ENCODE measurements around the gene CTSD.

The CTSD gene

DNA sequence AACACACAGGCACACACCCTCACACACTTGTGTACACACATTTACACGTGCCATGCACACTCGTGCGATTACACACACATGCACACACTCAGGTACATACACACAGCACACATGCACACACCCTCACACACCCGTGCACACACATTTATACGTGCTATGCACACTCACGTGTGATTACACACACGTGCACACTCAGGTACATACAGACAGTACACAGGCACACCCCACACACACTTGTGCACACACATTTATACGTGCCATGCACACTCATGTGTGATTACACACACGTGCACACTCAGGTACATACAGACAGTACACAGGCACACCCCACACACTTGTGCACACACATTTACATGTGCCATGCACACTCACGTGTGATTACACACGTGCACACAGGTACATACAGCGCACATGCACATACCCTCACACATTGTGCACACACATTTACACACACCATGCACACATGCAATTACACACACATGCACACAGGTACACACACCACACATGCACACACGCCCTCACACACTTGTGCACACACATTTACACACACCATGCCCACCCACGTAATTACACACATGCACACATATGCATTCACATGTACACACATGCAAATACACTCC, 17.9 kb downstream of the CTSD start:
- DNase-seq (ENCODE audit: low read depth in 4 of 4, low spot score in 1 of 4): no peak

DNA sequence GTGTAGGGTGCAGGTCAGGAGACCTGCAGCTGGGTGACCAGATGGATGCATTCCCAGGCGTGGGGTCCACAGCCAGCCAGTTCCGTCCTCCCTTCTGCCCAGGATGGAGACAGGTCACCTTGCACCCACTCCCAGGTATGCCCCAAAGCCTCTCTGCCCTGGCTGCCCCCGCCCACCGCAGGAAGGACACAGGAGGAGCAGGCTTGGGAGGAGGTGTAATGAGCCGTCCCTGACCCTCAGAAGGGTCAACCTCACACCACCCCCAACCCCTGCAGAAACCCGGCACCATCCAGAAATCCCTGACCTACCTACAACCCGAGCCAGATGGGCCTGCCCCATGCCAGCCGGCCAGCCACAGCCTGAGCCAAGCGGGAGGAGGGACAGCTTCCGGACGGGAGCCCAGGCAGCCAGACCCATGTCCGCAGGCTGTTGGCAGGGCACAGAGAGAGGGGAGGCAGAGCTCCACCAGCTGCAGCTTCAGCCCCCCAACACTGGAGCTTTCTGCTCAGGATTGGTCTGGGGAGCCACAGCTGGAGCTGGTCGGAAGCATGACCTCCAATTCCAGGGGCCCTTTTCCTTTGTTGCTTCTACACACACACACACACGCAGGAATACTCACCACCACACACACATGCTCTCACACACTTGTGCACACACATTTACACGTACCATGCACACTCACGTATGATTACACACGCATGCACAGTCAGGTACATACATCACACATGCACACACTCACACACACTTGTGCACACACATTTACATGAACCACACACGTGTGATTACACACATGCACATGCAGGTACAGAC, 18.6 kb downstream of the CTSD start:
- no peak for DNase-seq (ENCODE audit: low read depth in 4 of 4, low spot score in 1 of 4)

DNA sequence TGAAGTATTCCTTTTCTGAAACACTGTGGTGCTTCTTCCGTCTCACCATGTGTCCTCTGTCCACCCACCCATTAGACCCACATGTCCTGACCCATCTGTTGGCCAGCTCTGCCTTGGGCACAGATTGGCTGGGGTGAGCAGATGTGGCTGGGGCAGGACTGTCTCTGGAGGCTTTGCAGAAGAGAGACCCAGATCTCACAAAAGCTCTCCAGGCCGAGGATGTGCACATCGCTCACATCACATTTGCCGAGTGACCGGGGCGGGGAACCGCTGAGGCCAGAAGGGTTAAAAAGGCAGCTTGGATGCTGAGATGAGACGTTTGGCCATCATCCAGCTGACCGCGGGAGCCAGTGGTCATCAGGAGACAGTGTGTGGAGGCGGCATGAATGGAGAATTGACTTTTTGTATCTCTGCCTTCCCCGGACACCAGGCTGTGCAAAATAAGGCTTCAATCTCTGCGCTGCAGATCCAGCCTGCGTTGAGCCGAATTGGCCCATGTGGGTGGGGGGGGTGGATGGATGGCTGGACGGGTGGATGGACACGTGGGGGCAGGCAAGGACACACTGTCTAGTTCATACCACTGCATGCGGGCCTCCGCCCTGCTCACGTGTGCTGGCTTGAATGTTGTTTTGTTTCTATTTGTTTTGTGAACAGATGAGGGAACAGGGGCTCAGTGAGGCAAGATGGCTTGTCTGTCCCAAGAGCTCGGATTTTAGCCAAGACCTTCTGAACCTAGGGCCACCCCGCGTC, 19.4 kb downstream of the CTSD start:
- DNase-seq (ENCODE audit: low read depth in 4 of 4, low spot score in 1 of 4): no peak

DNA sequence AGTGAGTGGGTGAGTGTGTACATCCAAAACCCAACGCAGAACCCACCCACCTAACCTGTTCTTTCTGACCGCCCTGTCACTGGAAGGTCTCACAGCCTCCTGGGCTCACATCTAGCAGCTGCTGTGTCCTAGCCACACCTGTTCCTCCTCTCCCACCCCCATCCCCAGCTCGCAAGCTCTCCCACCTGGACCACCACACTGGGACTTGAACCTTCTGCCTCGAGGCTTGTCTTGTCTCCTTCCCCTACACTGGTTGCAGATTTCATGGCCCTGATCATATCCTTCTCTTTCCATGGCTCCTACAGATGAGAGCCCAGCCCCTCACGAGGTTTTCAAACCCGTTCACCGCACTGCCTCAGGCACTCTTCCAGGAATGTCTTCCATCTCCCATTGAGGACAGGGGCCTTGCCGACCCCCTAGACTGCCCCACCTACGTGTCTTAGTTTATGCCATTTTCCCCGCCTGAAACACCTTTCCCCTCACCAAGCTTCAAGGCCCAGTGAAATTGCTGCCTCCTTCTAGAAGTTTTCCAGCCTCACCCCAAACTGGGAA, 20.1 kb downstream of the CTSD start:
- DNase-seq (ENCODE audit: low read depth in 4 of 4, low spot score in 1 of 4): no peak

DNA sequence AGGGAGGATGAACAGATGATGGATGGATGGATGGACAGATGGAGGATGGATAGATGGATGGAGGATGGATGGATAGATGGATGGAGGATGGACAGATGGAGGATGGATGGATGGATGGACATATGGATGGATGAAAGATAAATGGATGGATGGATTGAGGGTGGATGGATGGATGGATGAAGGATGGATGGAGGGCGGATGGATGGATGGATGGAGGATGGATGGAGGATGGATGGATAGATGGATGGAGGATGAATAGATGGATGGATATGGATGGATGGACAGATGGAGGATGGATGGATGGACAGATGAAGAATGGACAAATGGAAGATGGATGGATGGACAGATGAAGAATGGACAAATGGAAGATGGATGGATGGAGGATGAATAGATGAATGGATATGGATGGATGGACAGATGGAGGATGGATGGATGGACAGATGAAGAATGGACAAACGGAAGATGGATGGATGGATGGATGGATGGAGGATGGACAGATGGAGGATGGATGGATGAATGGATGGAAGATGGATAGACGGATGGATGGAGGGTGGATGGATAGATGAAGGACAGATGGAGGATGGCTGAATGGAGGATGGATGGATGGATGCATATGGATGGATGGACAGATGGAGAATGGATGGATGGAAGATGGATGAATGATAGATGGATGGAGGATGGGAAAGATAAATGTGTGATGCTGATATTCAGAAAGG, 20.7 kb downstream of the CTSD start:
- no peak for DNase-seq (ENCODE audit: low read depth in 4 of 4, low spot score in 1 of 4)

DNA sequence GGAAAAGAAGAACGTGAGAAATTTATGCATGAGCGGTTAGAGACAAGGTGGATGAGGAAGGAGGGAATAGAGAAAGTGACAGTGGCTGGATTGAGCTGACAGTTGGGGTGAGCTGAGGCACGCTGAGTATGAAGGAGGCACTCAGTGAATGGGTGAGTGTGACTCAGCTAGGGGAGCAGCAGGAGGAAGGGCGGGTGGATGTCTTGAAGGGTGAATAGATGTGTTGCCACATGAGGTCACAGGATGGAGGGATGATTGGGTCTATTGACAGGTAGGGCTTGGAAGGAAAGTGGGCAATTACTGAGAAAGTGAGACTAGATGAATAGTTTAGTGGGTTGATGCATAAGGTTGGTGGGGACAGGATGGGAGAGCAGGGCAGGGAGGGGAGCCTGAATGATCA, 21.4 kb downstream of the CTSD start:
- no peak for DNase-seq (ENCODE audit: low read depth in 4 of 4, low spot score in 1 of 4)

DNA sequence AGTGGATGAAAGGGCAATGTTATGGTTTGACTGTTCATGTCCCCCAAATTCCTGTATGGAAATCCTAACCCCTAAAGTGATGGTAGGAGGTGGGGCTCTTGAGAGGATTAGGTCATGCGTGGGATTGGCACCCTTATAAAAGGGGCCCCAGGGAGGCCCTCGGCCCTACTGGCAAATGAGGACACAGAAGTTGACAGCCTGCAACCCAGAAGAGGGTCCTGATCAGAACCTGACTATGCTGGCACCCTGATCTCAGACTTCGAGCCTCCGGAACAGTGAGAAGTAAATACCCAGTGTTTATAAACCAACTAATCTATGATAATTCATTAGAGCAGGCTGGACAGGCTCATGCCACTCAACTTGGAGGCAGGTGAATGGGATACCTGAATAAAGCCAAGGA, 22.0 kb downstream of the CTSD start:
- no peak for DNase-seq (ENCODE audit: low read depth in 4 of 4, low spot score in 1 of 4)

DNA sequence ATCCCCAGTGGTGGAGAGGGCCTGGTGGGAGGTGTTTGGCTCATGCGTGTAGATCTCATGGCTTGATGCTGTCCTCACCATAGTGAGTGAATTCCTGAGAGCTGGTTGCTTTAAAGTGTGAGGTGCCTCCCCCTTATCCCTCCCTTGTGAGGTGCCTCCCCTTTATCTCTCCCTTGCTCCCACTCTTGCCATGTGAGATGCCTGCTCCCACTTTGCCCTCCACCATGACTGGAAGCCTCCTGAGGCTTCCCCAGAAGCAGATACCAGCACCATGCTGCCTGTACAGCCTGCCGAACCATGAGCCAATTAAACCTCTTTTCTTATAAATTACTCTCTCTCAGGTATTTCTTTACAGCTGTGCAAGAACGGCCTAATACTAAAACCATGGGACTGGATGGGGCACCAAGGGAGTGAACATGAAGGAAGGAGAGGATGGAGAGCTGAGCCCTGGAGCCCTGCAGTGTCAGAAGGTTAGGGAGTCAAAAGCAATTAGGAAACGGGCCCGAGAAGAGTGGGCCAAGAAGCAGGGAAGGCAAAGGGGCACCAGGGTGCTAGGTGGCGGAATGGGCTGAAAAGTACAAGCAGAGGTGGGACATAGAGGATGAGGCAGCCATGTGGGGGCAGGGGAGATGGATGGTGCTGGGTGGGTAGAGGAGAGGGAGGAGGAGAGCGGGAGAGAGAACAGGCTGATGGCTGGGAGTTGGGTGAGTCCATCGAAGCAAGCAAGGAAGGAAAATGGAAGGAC, 22.8 kb downstream of the CTSD start:
- no peak for DNase-seq (ENCODE audit: low read depth in 4 of 4, low spot score in 1 of 4)

DNA sequence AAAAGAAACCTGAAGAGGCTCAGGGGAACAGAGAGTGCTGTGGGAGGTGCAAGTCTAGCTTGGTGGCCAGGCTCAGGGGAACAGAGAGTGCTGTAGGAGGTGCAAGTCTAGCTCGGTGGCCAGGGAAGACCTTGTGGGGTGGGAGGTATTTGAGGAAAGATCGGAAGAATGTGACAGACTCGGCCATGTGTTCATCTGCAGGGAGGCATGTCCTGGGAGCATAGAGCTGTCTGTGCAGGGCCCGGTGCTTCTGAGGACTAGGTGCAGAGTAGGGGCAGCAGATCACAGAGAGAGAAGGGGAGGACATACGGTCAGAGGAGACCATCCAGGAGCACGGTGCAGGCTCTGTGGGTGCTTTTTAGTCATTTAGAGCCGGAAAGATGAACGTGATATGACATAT, 24.2 kb downstream of the CTSD start:
- DNase-seq (ENCODE audit: low read depth in 4 of 4, low spot score in 1 of 4): no peak

DNA sequence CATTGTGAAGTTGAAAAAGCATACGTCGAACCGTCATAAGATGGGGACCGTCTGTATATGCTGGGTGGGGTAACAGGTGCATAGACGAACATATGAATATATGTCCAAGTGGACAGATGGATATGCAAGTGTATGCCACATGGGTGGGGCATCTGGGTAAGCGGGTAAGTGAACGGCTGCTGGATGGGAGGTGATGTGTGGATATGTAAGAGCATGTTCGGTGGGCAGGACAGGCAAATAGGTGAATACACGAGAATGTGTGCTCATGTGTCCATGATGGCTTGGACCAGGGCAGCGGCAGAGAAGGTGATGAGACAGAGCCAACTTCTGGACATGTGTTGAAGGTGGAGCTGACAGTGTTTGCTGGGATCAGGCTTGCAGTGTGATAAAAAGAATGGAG, 25.3 kb downstream of the CTSD start:
- DNase-seq (ENCODE audit: low read depth in 4 of 4, low spot score in 1 of 4): no peak

DNA sequence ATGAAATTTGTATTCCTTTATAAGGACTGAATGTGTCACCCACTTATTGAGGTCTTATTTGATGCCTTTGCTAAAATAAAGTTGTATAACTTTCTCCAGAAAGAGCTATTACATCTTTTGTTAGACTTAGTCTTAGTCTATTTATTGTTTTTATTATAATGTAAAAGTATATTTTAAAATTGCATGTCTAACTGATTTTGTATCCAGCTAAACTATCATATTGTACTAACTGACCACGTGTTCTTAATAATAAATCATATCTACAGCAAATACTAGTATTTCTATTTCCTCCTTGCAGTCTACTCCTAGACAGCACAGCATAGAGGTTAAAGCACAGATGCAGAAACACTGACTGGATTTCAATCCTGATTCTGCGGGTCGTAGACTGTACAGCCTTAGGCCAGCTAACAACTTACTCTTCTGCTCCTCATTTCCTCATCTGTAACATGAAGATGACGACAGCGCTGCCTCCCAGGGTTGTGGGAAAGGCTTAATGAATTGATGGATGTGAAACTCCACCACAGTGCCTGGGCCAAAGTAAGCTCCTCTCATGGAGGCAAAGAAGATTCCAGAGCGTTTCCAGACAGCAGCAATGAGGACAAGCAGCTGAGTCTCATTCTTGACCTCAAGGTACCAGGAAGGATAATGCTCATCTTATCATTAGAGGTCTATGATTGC, 26.5 kb downstream of the CTSD start:
- DNase-seq (ENCODE audit: low read depth in 4 of 4, low spot score in 1 of 4): no peak

DNA sequence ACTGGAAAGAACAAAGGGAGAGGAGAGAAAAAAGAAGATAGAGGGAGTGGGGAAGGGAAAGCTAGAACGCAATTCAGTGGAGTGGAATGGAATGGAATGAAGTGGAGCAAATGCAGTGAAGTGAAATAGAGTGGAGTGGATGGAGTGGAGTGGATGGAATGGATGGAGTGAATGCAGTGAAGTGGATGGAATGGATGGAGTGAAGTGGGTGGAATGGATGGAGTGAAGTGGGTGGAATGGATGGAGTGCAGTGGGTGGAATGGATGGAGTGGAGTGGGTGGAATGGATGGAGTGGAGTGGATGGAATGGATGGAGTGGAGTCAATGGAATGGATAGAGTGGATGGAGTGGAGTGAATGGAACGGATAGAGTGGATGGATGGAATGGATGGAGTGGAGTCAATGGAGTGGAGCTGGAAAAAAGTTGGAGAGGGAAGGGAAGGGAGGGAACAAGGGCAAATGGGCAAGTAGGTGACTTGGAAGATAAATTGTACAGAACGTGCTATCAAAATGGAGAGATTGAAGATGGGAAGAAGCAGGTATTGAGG, 27.2 kb downstream of the CTSD start:
- no peak for DNase-seq (ENCODE audit: low read depth in 4 of 4, low spot score in 1 of 4)

DNA sequence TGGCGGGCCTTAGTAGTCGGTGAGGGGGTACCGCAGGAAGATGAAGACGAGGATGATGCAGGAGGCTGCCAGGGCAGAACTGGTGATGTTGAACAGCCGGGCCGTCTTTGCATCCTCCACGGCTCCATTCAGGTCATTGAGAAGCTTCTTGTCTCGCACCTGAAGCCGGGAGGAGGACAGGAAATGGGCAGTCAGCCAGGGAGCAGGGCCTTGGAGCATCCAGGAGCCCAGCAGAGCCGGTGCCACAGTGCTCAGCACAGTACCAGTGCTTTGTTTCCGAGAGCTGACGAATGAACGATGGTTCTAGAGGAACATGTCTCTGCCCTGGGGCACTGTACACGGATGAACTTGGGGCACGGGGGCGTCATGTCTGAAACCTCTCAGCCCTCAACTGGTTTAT, 28.5 kb downstream of the CTSD start:
- DNase-seq (ENCODE audit: low read depth in 4 of 4, low spot score in 1 of 4): no peak

DNA sequence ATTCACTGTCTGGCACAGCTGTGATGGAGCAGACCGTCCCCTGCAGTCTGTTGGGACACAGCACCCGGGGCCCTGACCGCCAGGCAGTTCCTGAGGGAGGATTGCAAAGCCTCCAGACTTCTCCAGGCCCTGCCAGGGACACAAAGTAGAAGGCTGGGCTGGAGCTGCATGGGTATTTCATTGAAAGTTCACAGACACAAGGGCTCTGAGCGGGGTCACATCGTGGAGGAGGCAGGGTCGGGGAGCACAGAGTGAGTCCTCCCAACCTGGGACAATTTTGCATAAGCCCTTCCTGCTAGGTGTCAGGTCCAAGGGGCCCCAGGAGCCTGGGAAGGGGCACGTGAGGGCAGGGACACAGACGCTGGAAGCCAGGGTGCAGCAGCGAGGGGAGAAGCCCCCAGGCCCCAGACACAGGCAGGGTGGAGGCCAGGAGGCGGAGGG, 29.1 kb downstream of the CTSD start:
- no peak for DNase-seq (ENCODE audit: low read depth in 4 of 4, low spot score in 1 of 4)

DNA sequence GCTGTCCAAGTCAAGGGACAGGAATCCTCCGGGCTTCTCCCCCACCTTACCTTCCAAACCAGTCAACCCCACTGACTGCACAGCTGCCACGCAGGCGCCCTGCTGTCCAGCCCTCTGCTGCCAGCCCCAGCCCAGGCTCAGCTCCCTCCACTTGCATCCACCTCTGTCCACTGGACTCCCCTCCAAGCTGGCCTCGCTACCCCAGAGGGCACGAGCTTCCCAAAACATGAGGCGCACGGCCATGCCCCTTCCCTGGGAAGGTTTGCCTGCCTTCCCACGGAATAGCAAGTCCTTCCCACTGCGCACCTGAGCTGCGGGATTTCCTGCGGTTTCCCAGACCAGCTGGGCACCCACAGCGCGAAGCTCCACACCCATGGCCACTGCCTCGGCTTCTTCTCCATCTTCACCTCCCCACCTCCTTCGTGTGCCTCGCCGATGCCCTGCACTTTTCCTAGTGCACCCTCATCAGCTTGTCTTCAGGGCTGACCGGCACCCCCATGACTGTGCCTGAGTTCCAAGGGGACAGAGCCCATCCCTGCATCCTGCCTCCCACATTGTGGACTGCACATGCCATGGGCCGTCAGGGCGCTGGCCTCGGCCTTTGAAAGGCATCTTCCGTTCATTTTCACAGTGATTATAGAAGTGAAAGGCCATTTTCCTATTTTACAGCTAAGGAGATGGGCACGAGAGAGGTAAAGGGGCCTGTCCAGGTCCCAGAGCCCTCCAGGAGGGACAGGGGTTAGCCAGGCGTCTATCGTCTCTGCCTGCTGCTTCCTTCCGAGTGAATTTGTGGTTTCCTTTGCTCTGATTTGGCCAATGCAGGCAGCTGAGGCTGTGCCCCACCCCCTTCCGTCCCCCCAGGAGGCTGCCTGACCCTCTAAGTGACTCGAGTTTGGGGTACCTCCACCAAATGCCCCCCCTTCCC, 29.7 kb downstream of the CTSD start:
- DNase-seq (ENCODE audit: low read depth in 4 of 4, low spot score in 1 of 4): no peak

DNA sequence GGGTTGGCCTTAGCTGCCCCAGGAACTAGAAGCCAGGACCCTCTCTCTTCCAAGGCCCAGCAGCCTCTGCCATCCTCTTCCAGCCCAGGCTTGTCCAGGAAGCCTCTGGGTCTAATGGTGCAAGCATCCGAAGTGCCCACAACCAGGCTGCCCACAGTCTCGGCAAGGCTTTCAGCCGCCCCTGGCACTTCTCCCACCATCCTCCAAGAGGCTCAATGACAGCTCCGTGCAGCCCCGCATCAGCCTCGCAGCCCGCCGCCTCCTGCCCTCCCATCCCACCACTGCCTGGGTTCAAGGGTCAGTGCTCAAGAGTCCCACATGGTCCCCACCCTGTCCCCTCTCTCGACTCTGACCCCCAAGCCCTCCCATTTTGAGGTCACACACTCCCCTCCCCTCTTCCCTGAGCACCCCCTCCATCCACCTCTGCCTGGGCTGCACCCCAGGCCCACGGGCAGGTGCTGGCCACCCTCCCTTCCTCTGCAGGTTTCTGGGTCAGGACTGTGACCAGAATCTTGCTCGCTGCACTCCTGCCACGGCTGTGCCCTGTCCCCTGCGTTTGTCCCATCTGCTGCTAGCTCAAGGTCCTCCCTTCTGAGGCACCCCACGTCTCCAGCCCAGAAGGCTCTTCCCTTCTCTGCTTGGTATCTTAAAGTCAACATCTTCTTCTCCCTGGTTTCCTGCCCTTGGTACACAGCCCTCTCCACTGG, 30.6 kb downstream of the CTSD start:
- no peak for DNase-seq (ENCODE audit: low read depth in 4 of 4, low spot score in 1 of 4)

DNA sequence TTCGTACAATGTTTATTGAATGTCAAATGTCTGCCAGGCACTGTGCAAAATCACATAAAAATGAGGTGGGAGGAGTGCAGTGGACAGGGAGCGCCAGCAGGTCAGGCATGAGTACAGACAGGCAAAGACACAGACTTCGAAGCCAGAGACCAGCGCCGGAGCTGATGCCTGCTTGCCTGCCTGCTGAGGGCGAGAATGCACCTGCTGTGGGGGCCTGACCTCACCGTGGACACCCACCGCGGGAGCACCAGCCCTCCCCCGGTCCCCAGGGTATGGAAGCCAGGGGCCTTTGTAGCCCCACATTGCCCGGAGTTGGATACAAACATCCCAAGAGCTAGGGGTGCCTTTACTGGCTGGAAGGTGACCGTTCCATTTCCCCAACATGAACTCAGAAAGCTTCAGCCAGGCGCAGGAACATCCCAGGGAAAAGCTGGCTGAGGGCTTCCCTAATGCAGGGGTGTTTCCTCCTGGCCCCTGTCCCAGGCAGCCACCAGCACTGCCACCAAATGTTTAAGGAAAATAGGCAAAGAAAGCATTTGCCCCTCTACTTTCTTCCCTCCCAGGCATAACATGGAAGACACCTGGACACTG, 31.2 kb downstream of the CTSD start:
- DNase-seq (ENCODE audit: low read depth in 4 of 4, low spot score in 1 of 4): no peak
